OCI-M2 (cell line): ENCODE data around the gene TSPYL1.
A peak's percentile ranks its signal among the peaks of the same experiment; 100 is the strongest.
"Not testable (repeated sequence)": the region's sequence is repeated elsewhere in the genome, so short reads cannot be mapped to it uniquely, and the experiment has no call there.

Experiments
- DNase-seq: peaks from one replicate; lab custom pipeline; 2025; ENCODE audit not compliant: unreplicated experiment; lab: John Stamatoyannopoulos, UW

TSPYL1 gene

GRCh38 chr6:116279232-116280160 lies at the start of gene TSPYL1:
TSS of gene TSPYL1 (minus strand) at chr6:116279930. CDS start at chr6:116279830, 100 bp downstream.
- peak; percentile 80 for DNase-seq

- DNase-seq, result no peak
These were observed 49.4 kb upstream of the TSPYL1 start for GRCh38 chr6:116329156-116329555.

- DNase-seq, result no peak
These were observed 48.8 kb upstream of the TSPYL1 start for GRCh38 chr6:116328528-116328903.

GRCh38 chr6:116327803-116328527 lies 48.2 kb upstream of the TSPYL1 start:
- no peak for DNase-seq

GRCh38 chr6:116326996-116327395 lies 47.3 kb upstream of the TSPYL1 start:
- no peak for DNase-seq

- DNase-seq, result no peak
These were observed 46.5 kb upstream of the TSPYL1 start for GRCh38 chr6:116326181-116326671.

- not testable (repeated sequence) for DNase-seq
These were observed 46.0 kb upstream of the TSPYL1 start for GRCh38 chr6:116325634-116326132.

- no peak for DNase-seq
These were observed 44.1 kb upstream of the TSPYL1 start for GRCh38 chr6:116323863-116324262.

- not testable (repeated sequence) for DNase-seq
These were observed 42.2 kb upstream of the TSPYL1 start for GRCh38 chr6:116321933-116322332.

- DNase-seq, result no peak
These were observed 37.2 kb upstream of the TSPYL1 start for GRCh38 chr6:116316772-116317467.

GRCh38 chr6:116314878-116315277 lies 35.1 kb upstream of the TSPYL1 start:
- no peak for DNase-seq

GRCh38 chr6:116314218-116314617 lies 34.5 kb upstream of the TSPYL1 start:
- no peak for DNase-seq

- DNase-seq, result no peak
These were observed 33.5 kb upstream of the TSPYL1 start for GRCh38 chr6:116313101-116313776.

- DNase-seq, result no peak
These were observed 29.9 kb upstream of the TSPYL1 start for GRCh38 chr6:116309657-116310056.

GRCh38 chr6:116309001-116309400 lies 29.3 kb upstream of the TSPYL1 start:
- no peak for DNase-seq

- DNase-seq, result no peak
These were observed 27.9 kb upstream of the TSPYL1 start for GRCh38 chr6:116307633-116308032.

- DNase-seq, result no peak
These were observed 27.3 kb upstream of the TSPYL1 start for GRCh38 chr6:116307001-116307400.

- no peak for DNase-seq
These were observed 24.9 kb upstream of the TSPYL1 start for GRCh38 chr6:116304538-116305097.

- DNase-seq, result no peak
These were observed 21.4 kb upstream of the TSPYL1 start for GRCh38 chr6:116301104-116301503.

GRCh38 chr6:116300566-116300965 lies 20.8 kb upstream of the TSPYL1 start:
- no peak for DNase-seq
